Epithelial cell of esophagus (primary cell): ENCODE data around the gene CDH12.

Source experiments
- DNase-seq: peaks from one replicate; pipeline ENCODE4 v3.0.0; 2010; ENCODE audit warnings: low read depth
- H3K4me3 ChIP-seq: 2 replicates; pipeline ENCODE4 v1.5.1; 2011; ENCODE audit warnings: mild to moderate bottlenecking, low read length, control low read depth
- CTCF ChIP-seq: IDR thresholded peaks from 2 replicates; pipeline ENCODE4 v1.5.1; 2011; ENCODE audit warnings: low read depth, mild to moderate bottlenecking, low read length, control low read depth, inconsistent platforms; ENCODE audit not compliant: insufficient read depth; ENCODE audit errors: missing control alignments

CDH12 gene

GRCh38 chr5:22079002-22079401, 774.1 kb downstream of the CDH12 start:
- no peak for DNase-seq
- H3K4me3 ChIP-seq = no peak overlapping the region
- TF ChIP-seq CTCF = no peak

- TF ChIP-seq CTCF = no peak
- H3K4me3 ChIP-seq = no peak overlapping the region
- DNase-seq = no peak
Observed at GRCh38 chr5:22076586-22076985, 776.6 kb downstream of the CDH12 start.

GRCh38 chr5:22070186-22070728, 782.9 kb downstream of the CDH12 start:
- H3K4me3 ChIP-seq = no peak overlapping the region
- DNase-seq = no peak
- no peak for TF ChIP-seq CTCF

- no peak for TF ChIP-seq CTCF
- no peak overlapping the region for H3K4me3 ChIP-seq
- peak; percentile 22 for DNase-seq
Observed at GRCh38 chr5:22063717-22064116, 789.4 kb downstream of the CDH12 start.

- TF ChIP-seq CTCF = no peak
- no peak for DNase-seq
- no peak overlapping the region for H3K4me3 ChIP-seq
Observed at GRCh38 chr5:22058620-22059019, 794.5 kb downstream of the CDH12 start.

GRCh38 chr5:22057012-22057411, 796.1 kb downstream of the CDH12 start:
- no peak for TF ChIP-seq CTCF
- no peak overlapping the region for H3K4me3 ChIP-seq
- DNase-seq = no peak

GRCh38 chr5:22056601-22057000, 796.5 kb downstream of the CDH12 start:
- DNase-seq = no peak
- no peak for TF ChIP-seq CTCF
- no peak overlapping the region for H3K4me3 ChIP-seq
